ENCODE measurements around the gene CD8B.

Gene CD8B

DNA sequence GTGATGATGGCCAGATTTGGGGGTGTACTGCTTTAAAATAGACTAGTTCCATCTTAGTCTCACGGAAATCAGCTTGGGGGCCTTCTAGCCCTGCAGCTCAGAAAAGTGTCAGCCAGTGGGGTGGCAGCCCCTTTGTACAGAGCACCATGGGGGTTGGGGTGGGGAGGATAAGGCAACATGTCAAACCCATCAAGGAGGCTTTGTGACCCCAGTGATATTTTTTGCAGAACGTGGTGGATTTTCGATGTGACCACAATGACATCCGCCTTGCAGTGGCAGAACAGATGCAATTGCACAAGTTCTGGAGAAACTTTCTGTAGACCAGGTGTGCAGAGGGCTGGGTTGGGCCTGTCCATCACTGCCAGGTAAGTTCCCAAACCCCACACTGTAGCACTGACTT is 67.9 kb downstream of the CD8B start:
- H3K4me3 Mint-ChIP-seq = peak overlapping the region; percentile 64
- no peaks in the 10 kb centered on the region for H3K27me3 Mint-ChIP-seq
- H3K36me3 Mint-ChIP-seq (ENCODE audit: low read depth) = peaks cover 42% of the 10 kb centered on the region
- H3K27ac Mint-ChIP-seq = peak overlapping the region; percentile 77
- H3K9me3 Mint-ChIP-seq = peaks cover 25% of the 10 kb centered on the region
- H3K4me1 Mint-ChIP-seq (ENCODE audit: low read depth) = peaks cover 50% of the 10 kb centered on the region

- no peaks in the 10 kb centered on the region for H3K27me3 Mint-ChIP-seq
- H3K36me3 Mint-ChIP-seq (ENCODE audit: low read depth) = peaks cover 43% of the 10 kb centered on the region
- peaks cover 72% of the 10 kb centered on the region for H3K4me1 Mint-ChIP-seq (ENCODE audit: low read depth)
- H3K9me3 Mint-ChIP-seq = peaks cover 17% of the 10 kb centered on the region
- H3K27ac Mint-ChIP-seq = peak overlapping the region; percentile 100
- H3K4me3 Mint-ChIP-seq = peak overlapping the region; percentile 97
These were observed 70.1 kb downstream of the CD8B start for GRCh38 chr2:86791573-86791972.

- peaks cover 79% of the 10 kb centered on the region for H3K4me1 Mint-ChIP-seq (ENCODE audit: low read depth)
- peak within 1 kb of the TSS; percentile 100 for H3K27ac Mint-ChIP-seq
- H3K4me3 Mint-ChIP-seq = peak within 1 kb of the TSS; percentile 97
- H3K9me3 Mint-ChIP-seq = peaks cover 10% of the 10 kb centered on the region
- no peaks in the 10 kb centered on the region for H3K27me3 Mint-ChIP-seq
- H3K36me3 Mint-ChIP-seq (ENCODE audit: low read depth) = peaks cover 41% of the 10 kb centered on the region
These were observed 70.8 kb downstream of the CD8B start, which contains the start of gene CD8A for GRCh38 chr2:86790676-86791572. TSS of gene CD8A (minus strand) at chr2:86790913. CDS start at chr2:86790825, 88 bp downstream.

DNA sequence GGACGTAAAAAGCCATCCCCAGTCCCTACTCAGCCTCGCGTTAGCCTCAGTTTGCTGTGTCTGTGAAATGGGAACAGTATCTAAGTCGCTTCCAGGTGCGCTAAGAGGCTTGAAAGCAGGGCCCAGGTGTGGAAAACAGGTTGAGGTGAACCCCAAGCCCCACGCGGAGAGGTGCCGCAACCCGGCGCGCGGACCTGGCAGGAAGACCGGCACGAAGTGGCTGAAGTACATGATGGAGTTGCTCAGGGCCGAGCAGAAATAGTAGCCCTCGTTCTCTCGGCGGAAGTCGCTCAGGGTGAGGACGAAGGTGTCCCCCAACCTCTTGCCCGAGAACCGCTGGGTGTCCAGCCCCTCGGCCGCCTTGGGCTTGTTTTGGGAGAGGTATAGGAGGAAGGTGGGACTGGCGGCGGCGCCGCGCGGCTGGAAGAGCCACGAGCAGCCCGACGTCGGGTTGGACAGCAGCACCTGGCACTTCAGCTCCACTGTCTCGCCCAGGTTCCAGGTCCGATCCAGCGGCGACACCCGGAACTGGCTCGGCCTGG is 71.5 kb downstream of the CD8B start:
- Mint-ChIP-seq H3K4me1 (ENCODE audit: low read depth) (peaks cover 84% of the 10 kb centered on the region), H3K27me3 (no peaks in the 10 kb centered on the region), H3K4me3 (peak overlapping the region; percentile 97), H3K27ac (peak overlapping the region; percentile 97), H3K9me3 (peaks cover 3% of the 10 kb centered on the region), H3K36me3 (ENCODE audit: low read depth) (peaks cover 41% of the 10 kb centered on the region)

GRCh38 chr2:86789687-86790133 is 72.0 kb downstream of the CD8B start:
- H3K4me3 Mint-ChIP-seq = peak overlapping the region; percentile 97
- no peaks in the 10 kb centered on the region for H3K27me3 Mint-ChIP-seq
- peak overlapping the region; percentile 97 for H3K27ac Mint-ChIP-seq
- peaks cover 84% of the 10 kb centered on the region for H3K4me1 Mint-ChIP-seq (ENCODE audit: low read depth)
- H3K36me3 Mint-ChIP-seq (ENCODE audit: low read depth) = peaks cover 41% of the 10 kb centered on the region
- H3K9me3 Mint-ChIP-seq = no peaks in the 10 kb centered on the region

GRCh38 chr2:86788881-86789686 is 72.6 kb downstream of the CD8B start:
- Mint-ChIP-seq H3K27me3 (no peaks in the 10 kb centered on the region), H3K9me3 (no peaks in the 10 kb centered on the region), H3K36me3 (ENCODE audit: low read depth) (peaks cover 46% of the 10 kb centered on the region), H3K4me1 (ENCODE audit: low read depth) (peaks cover 84% of the 10 kb centered on the region), H3K27ac (peak overlapping the region; percentile 96), H3K4me3 (peak overlapping the region; percentile 97)

DNA sequence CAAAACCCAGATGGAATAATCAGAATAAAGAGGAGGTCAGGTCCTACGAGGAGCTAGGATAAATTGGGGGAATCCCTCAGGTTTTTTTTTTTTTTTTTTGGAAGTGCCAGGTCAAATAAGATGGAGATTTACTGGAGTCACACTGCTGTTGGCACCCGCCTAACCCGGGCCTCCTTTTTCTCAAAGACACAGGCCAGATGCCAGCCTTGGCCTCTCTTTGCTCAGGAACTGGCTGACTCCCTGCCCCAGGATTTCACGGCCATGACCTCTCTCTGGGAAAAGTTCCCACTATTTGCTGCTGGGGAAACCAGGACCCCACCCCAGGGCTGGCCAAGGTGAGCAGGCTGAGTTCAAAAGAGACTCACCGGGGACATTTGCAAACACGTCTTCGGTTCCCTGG is 73.5 kb downstream of the CD8B start:
- H3K27me3 Mint-ChIP-seq = no peaks in the 10 kb centered on the region
- H3K36me3 Mint-ChIP-seq (ENCODE audit: low read depth) = peaks cover 47% of the 10 kb centered on the region
- H3K4me1 Mint-ChIP-seq (ENCODE audit: low read depth) = peaks cover 84% of the 10 kb centered on the region
- H3K9me3 Mint-ChIP-seq = no peaks in the 10 kb centered on the region
- H3K27ac Mint-ChIP-seq = peak overlapping the region; percentile 96
- H3K4me3 Mint-ChIP-seq = peak overlapping the region; percentile 97

DNA sequence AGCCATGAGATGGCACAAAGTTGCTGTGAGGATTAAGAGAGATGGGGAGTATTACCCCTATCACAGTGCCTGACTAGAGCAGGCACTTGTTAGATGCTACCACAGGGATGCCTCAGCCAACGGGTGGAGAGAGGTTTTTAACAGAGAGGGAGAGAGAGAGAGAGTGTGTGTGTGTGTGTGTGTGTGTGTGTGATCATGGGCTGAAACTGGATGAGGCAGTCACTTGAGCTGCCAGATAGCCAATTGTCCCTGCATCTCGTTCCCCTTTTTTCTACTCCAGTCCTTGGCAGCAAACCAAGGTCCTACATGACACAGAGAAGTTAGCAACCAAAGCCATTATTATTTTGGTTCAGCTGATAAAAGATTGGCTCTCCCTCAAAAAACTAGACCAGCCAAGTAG is 74.0 kb downstream of the CD8B start:
- Mint-ChIP-seq H3K27ac (peak overlapping the region; percentile 96), H3K36me3 (ENCODE audit: low read depth) (peaks cover 47% of the 10 kb centered on the region), H3K27me3 (no peaks in the 10 kb centered on the region), H3K9me3 (no peaks in the 10 kb centered on the region), H3K4me3 (peak overlapping the region; percentile 97), H3K4me1 (ENCODE audit: low read depth) (peaks cover 84% of the 10 kb centered on the region)

GRCh38 chr2:86786001-86786536 is 75.6 kb downstream of the CD8B start:
- peaks cover 80% of the 10 kb centered on the region for H3K4me1 Mint-ChIP-seq (ENCODE audit: low read depth)
- peak overlapping the region; percentile 96 for H3K27ac Mint-ChIP-seq

GRCh38 chr2:86785456-86785855 is 76.2 kb downstream of the CD8B start:
- peaks cover 77% of the 10 kb centered on the region for H3K4me1 Mint-ChIP-seq (ENCODE audit: low read depth)
- peak overlapping the region; percentile 97 for H3K4me3 Mint-ChIP-seq

More at GRCh38 chr2:86786001-86786536, 75.6 kb downstream of the CD8B start:
- Mint-ChIP-seq H3K27me3 (no peaks in the 10 kb centered on the region), H3K4me3 (peak overlapping the region; percentile 97), H3K36me3 (ENCODE audit: low read depth) (peaks cover 47% of the 10 kb centered on the region), H3K9me3 (no peaks in the 10 kb centered on the region)

GRCh38 chr2:86783615-86784339 is 77.9 kb downstream of the CD8B start:
- Mint-ChIP-seq H3K4me3 (peak overlapping the region; percentile 97), H3K36me3 (ENCODE audit: low read depth) (peaks cover 43% of the 10 kb centered on the region), H3K4me1 (ENCODE audit: low read depth) (peaks cover 72% of the 10 kb centered on the region), H3K27me3 (no peaks in the 10 kb centered on the region), H3K27ac (peak overlapping the region; percentile 96), H3K9me3 (no peaks in the 10 kb centered on the region)

More at GRCh38 chr2:86785456-86785855, 76.2 kb downstream of the CD8B start:
- H3K9me3 Mint-ChIP-seq = no peaks in the 10 kb centered on the region
- H3K36me3 Mint-ChIP-seq (ENCODE audit: low read depth) = peaks cover 47% of the 10 kb centered on the region
- peak overlapping the region; percentile 96 for H3K27ac Mint-ChIP-seq
- no peaks in the 10 kb centered on the region for H3K27me3 Mint-ChIP-seq

DNA sequence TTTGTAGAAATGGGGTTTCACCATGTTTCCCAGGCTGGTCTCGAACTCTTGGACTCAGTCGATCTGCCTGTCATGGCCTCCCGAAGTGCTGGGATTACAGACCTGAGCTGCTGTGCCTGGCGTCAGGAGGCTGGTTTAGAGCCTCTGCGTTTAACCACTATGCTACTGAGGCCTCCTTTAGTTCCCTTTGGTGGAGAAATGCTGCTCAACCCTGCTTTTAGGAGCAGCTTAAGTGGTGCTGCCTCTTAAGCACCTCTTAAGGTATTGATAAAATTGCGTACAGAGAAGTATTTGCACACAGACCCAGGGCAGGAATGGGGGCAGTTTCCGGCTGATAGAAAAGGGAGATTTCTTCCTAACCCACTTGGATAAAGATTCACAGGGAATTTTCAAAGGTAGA is 78.9 kb downstream of the CD8B start:
- H3K4me1 Mint-ChIP-seq (ENCODE audit: low read depth) = peaks cover 62% of the 10 kb centered on the region
- H3K9me3 Mint-ChIP-seq = no peaks in the 10 kb centered on the region
- peaks cover 33% of the 10 kb centered on the region for H3K36me3 Mint-ChIP-seq (ENCODE audit: low read depth)
- no peak overlapping the region for H3K4me3 Mint-ChIP-seq
- H3K27me3 Mint-ChIP-seq = no peaks in the 10 kb centered on the region
- H3K27ac Mint-ChIP-seq = no peak overlapping the region

GRCh38 chr2:86781363-86781762 is 80.3 kb downstream of the CD8B start:
- Mint-ChIP-seq H3K4me3 (no peak overlapping the region), H3K36me3 (ENCODE audit: low read depth) (peaks cover 23% of the 10 kb centered on the region), H3K27ac (no peak overlapping the region), H3K27me3 (no peaks in the 10 kb centered on the region), H3K4me1 (ENCODE audit: low read depth) (peaks cover 48% of the 10 kb centered on the region), H3K9me3 (no peaks in the 10 kb centered on the region)

DNA sequence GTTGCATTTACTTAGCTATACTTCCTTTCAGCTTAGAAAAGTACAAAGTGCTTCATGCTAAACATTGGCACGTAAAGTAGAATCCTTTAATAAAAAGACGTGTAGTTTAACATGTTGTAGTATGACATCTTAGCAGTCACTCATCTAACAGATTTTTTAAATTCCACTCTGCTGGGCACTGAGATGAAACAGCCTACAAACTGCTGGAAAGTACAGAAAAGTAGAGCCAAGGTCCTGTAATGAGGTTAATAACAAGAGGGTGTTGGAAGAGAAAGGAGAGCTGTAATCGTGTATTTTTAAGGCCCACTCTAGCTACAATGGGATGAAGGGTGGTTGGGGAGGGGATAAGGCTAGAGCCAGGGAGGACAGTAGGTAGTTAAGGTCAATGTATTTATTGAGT is 81.7 kb downstream of the CD8B start:
- peaks cover 34% of the 10 kb centered on the region for H3K4me1 Mint-ChIP-seq (ENCODE audit: low read depth)
- H3K36me3 Mint-ChIP-seq (ENCODE audit: low read depth) = peaks cover 16% of the 10 kb centered on the region
- H3K9me3 Mint-ChIP-seq = no peaks in the 10 kb centered on the region
- no peak overlapping the region for H3K4me3 Mint-ChIP-seq
- no peak overlapping the region for H3K27ac Mint-ChIP-seq
- H3K27me3 Mint-ChIP-seq = no peaks in the 10 kb centered on the region
